Loucy (cell line): Measurements from ENCODE around the gene ATP5ME.

Experiments
- H2AFZ ChIP-seq: fragments of 200-600 bp; sonication (generic); 2 replicates; pipeline ENCODE4 v1.6.0; 2016; ENCODE audit warnings: antibody characterized with exemption, mild to moderate bottlenecking, low read length, moderate library complexity
- H3F3A ChIP-seq: fragments of 200-600 bp; 2 replicates; pipeline ENCODE4 v1.6.0; 2016; ENCODE audit warnings: antibody characterized with exemption, low read depth, mild to moderate bottlenecking
- H3K27me3 ChIP-seq: fragments of 200-600 bp; sonication (generic); 2 replicates; pipeline ENCODE4 v1.6.1; 2014; ENCODE audit warnings: low read length, mild to moderate bottlenecking; ENCODE audit not compliant: insufficient read depth, poor library complexity, severe bottlenecking
- H3K36me3 ChIP-seq: fragments of 200-600 bp; sonication (generic); 2 replicates; pipeline ENCODE4 v1.6.1; 2016; ENCODE audit warnings: low read length; ENCODE audit not compliant: insufficient read depth
- H3K4me1 ChIP-seq: fragments of 200-600 bp; sonication (generic); 2 replicates; pipeline ENCODE4 v1.5.1; 2014; ENCODE audit warnings: low read length, mild to moderate bottlenecking; ENCODE audit not compliant: insufficient read depth, poor library complexity, severe bottlenecking
- H3K4me2 ChIP-seq: fragments of 200-600 bp; sonication (generic); 2 replicates; pipeline ENCODE4 v1.6.0; 2014; ENCODE audit warnings: antibody characterized with exemption, low read length, low read depth, mild to moderate bottlenecking; ENCODE audit not compliant: poor library complexity, severe bottlenecking
- H3K4me3 ChIP-seq: fragments of 200-600 bp; sonication (generic); 2 replicates; pipeline ENCODE4 v1.5.1; 2014; ENCODE audit warnings: low read length, mild to moderate bottlenecking, mixed read lengths; ENCODE audit not compliant: poor library complexity, severe bottlenecking
- H3K79me2 ChIP-seq: fragments of 200-600 bp; sonication (generic); 2 replicates; pipeline ENCODE4 v1.6.1; 2014; ENCODE audit warnings: low read length; ENCODE audit not compliant: insufficient read depth
- H3K9ac ChIP-seq: fragments of 200-600 bp; sonication (generic); 2 replicates; pipeline ENCODE4 v1.6.0; 2014; ENCODE audit warnings: mild to moderate bottlenecking, low read depth, low read length, moderate library complexity; ENCODE audit not compliant: poor library complexity, severe bottlenecking
- H3K9me2 ChIP-seq: fragments of 200-600 bp; sonication (generic); replicated peaks from 2 replicates; pipeline ENCODE4 v1.6.1; 2016; ENCODE audit warnings: low read depth, low read length, mixed read lengths
- H3K9me3 ChIP-seq: fragments of 200-600 bp; sonication (generic); 2 replicates; pipeline ENCODE4 v1.6.1; 2014; ENCODE audit warnings: mild to moderate bottlenecking, antibody characterized with exemption, low read length, low read depth; ENCODE audit not compliant: insufficient read depth
- H4K20me1 ChIP-seq: fragments of 200-600 bp; sonication (generic); 2 replicates; pipeline ENCODE4 v1.6.0; 2014; ENCODE audit warnings: antibody characterized with exemption, low read length, mild to moderate bottlenecking; ENCODE audit not compliant: insufficient read depth, poor library complexity, severe bottlenecking
- EZH2phosphoT487 ChIP-seq: fragments of 200-600 bp; IDR thresholded peaks from 2 replicates; pipeline ENCODE4 v1.6.1; 2018; ENCODE audit warnings: antibody characterized with exemption, mild to moderate bottlenecking, moderate library complexity, borderline replicate concordance
- TF ChIP-seq, protein P1 (sequence below): fragments of 200-600 bp; sonication (generic); conservative IDR thresholded peaks from 2 replicates; pipeline ENCODE4 v1.5.1; 2014; ENCODE audit warnings: mild to moderate bottlenecking, antibody characterized with exemption, low read length

Gene ATP5ME

GRCh38 chr4:692771-693554, 18.9 kb upstream of the ATP5ME start:
- H4K20me1 ChIP-seq: no peaks in the 10 kb centered on the region
- no peaks in the 10 kb centered on the region for H3F3A ChIP-seq
- no peaks in the 10 kb centered on the region for H3K4me1 ChIP-seq
- H2AFZ ChIP-seq: no peak overlapping the region
- no peak for TF ChIP-seq EZH2phosphoT487
- TF ChIP-seq, protein P1, sequence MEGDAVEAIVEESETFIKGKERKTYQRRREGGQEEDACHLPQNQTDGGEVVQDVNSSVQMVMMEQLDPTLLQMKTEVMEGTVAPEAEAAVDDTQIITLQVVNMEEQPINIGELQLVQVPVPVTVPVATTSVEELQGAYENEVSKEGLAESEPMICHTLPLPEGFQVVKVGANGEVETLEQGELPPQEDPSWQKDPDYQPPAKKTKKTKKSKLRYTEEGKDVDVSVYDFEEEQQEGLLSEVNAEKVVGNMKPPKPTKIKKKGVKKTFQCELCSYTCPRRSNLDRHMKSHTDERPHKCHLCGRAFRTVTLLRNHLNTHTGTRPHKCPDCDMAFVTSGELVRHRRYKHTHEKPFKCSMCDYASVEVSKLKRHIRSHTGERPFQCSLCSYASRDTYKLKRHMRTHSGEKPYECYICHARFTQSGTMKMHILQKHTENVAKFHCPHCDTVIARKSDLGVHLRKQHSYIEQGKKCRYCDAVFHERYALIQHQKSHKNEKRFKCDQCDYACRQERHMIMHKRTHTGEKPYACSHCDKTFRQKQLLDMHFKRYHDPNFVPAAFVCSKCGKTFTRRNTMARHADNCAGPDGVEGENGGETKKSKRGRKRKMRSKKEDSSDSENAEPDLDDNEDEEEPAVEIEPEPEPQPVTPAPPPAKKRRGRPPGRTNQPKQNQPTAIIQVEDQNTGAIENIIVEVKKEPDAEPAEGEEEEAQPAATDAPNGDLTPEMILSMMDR: no peak
- no peaks in the 10 kb centered on the region for H3K79me2 ChIP-seq
- H3K9me2 ChIP-seq: no peaks in the 10 kb centered on the region
- H3K4me2 ChIP-seq: no peak overlapping the region
- H3K9me3 ChIP-seq: no peaks in the 10 kb centered on the region
- no peak overlapping the region for H3K9ac ChIP-seq
- H3K4me3 ChIP-seq: no peak overlapping the region
- H3K36me3 ChIP-seq: no peaks in the 10 kb centered on the region
- H3K27me3 ChIP-seq: no peaks in the 10 kb centered on the region

DNA sequence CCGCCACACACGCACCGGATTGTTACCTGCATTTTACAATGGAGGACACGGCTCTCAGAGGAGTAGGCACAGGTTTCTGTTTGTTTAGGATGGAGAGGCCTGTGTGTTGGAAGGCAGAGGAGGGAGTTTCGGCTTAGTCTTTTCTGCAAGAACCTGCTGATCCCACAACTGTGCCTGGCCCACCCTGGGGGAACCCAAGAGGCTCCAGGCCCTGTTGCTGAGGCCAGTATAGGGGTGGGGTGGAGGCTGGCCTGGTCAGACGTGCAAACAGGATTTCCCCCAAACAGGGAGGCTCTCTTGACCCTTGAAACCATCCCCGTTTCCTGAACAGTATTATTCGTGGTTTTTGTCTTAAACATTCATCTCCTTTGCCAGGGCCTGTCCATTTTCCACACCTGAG, 15.6 kb upstream of the ATP5ME start:
- Histone ChIP-seq H3K4me1 (no peaks in the 10 kb centered on the region), H3K9me3 (no peaks in the 10 kb centered on the region; the same call in 1 of the 2 replicates), H3K79me2 (no peaks in the 10 kb centered on the region), H3K9ac (no peak overlapping the region), H3K9me2 (no peaks in the 10 kb centered on the region), H4K20me1 (no peaks in the 10 kb centered on the region), H3K4me3 (no peak overlapping the region), H3K36me3 (no peaks in the 10 kb centered on the region), H3K4me2 (no peak overlapping the region), H3K27me3 (no peaks in the 10 kb centered on the region), H3F3A (no peaks in the 10 kb centered on the region), H2AFZ (no peak overlapping the region)
- TF ChIP-seq EZH2phosphoT487: no peak
- TF ChIP-seq, protein P1: no peak

DNA sequence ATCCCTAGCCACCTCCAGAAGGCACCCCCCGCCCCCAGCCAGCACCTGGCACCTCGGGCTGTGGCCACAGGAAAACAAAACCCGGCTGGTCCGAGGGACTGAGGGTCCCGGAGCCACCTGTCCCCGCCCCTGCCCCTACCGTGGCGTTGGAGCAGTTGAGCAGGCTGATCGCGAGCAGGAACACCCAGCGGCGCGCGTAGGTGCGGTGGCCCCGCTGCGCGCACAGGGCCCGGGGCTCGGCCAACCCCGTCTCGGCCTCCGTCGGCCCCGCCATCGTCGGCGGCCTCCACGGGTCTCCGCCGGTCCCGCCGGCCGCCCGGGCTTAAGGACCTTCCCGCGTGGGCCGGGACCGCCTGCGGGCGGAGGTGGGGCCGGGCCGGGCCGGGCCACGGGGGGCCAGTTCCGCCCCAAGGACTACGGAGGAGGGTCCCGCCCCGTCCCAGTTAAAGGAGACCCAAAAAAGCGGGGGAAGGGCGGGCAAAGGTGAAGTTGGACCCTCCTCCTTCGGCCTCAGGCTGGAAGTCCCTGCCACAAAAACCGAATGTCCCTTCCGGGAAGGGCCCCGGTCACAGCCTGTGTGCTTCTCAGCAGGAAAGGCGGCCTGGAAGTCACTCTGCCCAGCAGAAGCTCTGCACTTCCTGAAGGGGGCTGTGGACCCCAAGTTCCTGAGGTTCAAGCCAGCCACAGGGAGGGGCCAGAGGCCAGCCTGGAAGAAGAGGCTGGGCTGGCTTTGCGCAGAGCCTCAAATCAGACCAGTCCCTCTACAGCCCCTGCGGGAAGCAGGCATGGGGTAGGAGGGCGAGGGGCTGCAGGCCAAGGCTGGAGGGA, 15.0 kb upstream of the ATP5ME start, which contains the start of gene SLC49A3:
Gene SLC49A3 (minus strand): TSS at position 298 of the 828 bp plus-strand sequence. CDS start 24 bp downstream, at position 274.
- H2AFZ ChIP-seq: no peak within 1 kb of the TSS
- no peaks in the 10 kb centered on the region for H3K4me1 ChIP-seq
- H3K9ac ChIP-seq: no peak within 1 kb of the TSS
- H3K4me3 ChIP-seq: no peak within 1 kb of the TSS
- H3K36me3 ChIP-seq: no peaks in the 10 kb centered on the region
- TF ChIP-seq, protein P1: no peak
- no peak for TF ChIP-seq EZH2phosphoT487
- H3F3A ChIP-seq: no peaks in the 10 kb centered on the region
- no peaks in the 10 kb centered on the region for H4K20me1 ChIP-seq
- H3K79me2 ChIP-seq: no peaks in the 10 kb centered on the region
- no peaks in the 10 kb centered on the region for H3K27me3 ChIP-seq
- H3K9me2 ChIP-seq: no peaks in the 10 kb centered on the region
- no peaks in the 10 kb centered on the region; the same call in 1 of the 2 replicates for H3K9me3 ChIP-seq
- H3K4me2 ChIP-seq: no peak within 1 kb of the TSS
